DMS114 treated with DMSO at 0.1 percent for 48 hours (cell line): ENCODE data around the gene SLC22A6.

Source experiments
- DNase-seq: peaks from one replicate; lab custom pipeline; 2025; ENCODE audit not compliant: unreplicated experiment; lab: John Stamatoyannopoulos, UW

Gene SLC22A6

GRCh38 chr11:62933750-62934495, 50.8 kb downstream of the SLC22A6 start:
- no peak for DNase-seq

- no peak for DNase-seq
Observed at GRCh38 chr11:62933285-62933684, 51.5 kb downstream of the SLC22A6 start.

- no peak for DNase-seq
Observed at GRCh38 chr11:62931499-62932278, 53.1 kb downstream of the SLC22A6 start.

GRCh38 chr11:62930666-62931065, 54.1 kb downstream of the SLC22A6 start:
- no peak for DNase-seq

- DNase-seq: no peak
Observed at GRCh38 chr11:62930157-62930556, 54.6 kb downstream of the SLC22A6 start.

- DNase-seq: no peak
Observed at GRCh38 chr11:62928011-62928410, 56.8 kb downstream of the SLC22A6 start.

GRCh38 chr11:62926680-62927455, 57.9 kb downstream of the SLC22A6 start:
- DNase-seq: no peak
